HG03342 (cell line): ENCODE results near the gene PDGFA.

Experiments used
- ATAC-seq: cut with Tn5 transposase; IDR thresholded peaks from one replicate; pipeline ENCODE4 v1.9.1; 2021; ENCODE audit warnings: mild to moderate bottlenecking, moderate library complexity; ENCODE audit not compliant: unreplicated experiment

PDGFA gene

DNA sequence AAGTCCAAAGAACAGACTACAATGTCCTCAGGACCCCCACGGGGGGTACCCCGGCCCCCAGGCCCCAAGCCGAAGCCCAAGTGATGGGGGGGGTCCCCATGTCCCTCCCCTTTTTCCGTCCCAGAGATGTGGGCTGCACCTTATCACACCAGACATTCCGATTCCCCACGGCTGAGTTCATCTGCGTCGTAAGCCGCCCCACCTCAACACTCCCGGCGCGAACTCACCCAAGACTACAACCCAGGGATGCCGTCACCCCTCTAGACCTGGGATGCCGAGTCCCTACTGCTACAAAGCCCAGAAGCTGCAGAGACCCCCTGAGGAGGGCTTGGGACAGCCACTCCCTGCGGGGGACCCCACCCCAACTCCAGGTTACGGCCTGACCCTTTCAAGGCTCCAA is 14.5 kb downstream of the PDGFA start:
- no peak for ATAC-seq

DNA sequence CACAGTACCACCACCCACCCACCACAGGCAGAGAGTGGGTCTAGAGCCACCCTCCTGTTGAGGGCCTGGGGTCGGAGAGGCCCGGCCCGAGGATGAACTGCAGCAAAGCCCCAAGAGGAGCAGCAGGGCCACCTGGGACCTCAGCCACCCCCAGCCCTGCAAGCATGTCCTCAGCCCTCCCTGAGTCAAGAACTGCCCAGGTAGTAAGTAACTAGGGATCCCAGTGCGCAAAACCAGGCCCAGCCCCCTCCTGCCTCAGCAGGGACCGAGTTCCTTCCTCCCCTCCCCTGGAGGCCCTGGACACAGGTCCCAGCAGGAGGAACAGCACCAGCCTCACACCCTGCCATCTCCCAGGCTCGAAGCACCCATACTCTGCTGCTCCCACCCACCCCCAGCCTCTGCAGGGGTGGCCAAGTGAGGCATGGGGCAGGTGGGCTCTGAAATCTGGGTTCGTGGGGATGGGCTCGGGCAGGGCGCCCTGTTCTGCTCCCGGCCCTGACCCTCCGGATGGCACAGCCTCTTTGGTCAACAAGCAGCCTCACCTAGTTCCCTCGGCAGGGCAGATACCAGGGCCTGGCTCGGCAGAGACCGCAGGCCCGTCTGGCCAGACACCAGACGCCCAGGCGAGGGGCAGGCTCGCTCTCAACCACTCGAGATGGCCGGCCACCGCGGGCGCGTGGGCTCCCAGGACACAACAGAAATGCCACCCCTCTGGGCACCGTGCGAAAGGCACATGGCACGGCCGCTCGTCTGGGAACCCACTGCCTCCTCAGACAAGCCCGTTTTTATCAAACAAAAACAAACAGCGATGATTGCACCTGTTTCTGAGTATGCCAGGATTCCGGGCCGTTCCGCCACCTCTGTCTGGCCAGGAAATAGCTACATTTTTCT is 15.2 kb downstream of the PDGFA start:
- no peak for ATAC-seq

DNA sequence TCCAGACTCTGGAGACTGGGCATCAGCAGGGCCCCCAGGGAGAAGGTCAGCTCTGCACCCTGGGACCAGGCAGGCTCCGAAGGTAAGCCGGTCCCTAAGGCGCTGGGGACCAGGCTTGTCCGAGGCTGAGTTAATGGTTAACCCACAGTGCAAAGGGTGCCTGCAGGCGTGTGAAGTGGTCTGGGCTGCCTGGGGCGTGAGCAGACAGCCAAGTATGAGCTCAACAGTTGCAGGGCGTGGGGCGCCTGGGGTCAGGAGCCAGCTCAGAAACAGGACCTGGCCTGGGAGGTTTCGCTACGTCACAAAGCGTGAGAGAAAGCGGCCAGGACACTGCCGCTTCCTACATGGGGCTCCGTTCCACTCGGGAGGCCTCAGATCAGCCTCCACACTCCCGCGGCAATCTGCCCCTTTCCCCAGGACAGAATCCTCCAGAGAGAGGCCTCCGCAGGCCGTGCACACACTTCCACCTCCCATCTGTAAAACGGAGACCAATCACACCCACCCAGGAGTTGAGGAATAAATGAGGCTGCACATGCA is 16.0 kb downstream of the PDGFA start:
- no peak for ATAC-seq

DNA sequence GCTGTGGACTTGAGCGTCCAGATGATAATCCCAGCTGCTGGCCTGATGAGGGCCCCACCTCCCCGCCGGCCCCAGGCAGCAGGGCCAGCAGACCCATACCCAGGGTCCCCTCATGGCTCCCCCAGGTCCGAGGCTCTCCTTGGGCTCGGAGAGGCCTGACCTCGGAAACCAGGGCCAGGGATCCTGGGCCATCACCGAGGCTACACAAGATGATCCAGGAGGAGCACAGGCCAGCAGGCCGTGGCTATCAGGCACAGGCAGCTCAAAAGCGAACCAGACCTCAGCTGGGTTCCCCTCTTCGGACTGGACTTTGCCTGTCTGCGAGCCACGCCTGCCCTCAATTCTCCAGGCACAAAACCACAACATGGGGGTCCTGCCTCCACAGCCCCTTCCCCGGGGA is 17.4 kb downstream of the PDGFA start:
- ATAC-seq: no peak

DNA sequence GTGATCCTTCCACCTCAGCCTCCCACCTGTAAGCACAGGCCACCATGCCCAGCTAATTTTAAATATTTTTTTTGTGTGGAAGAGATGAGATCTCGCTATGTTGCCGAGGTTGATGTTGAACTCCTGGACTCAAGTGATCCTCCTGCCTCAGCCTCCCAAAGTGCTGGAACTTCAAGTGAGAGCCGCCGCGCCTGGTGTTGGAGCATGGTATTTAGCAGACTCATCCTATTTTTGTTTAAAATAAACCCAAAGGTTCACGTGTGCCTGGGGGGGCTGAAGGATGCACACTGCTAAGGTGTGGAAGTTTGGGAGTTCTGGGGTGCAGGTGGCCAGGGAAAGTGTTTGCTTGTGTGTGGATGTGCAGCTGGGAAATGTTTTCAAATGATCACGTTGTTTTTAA is 18.1 kb downstream of the PDGFA start:
- no peak for ATAC-seq

DNA sequence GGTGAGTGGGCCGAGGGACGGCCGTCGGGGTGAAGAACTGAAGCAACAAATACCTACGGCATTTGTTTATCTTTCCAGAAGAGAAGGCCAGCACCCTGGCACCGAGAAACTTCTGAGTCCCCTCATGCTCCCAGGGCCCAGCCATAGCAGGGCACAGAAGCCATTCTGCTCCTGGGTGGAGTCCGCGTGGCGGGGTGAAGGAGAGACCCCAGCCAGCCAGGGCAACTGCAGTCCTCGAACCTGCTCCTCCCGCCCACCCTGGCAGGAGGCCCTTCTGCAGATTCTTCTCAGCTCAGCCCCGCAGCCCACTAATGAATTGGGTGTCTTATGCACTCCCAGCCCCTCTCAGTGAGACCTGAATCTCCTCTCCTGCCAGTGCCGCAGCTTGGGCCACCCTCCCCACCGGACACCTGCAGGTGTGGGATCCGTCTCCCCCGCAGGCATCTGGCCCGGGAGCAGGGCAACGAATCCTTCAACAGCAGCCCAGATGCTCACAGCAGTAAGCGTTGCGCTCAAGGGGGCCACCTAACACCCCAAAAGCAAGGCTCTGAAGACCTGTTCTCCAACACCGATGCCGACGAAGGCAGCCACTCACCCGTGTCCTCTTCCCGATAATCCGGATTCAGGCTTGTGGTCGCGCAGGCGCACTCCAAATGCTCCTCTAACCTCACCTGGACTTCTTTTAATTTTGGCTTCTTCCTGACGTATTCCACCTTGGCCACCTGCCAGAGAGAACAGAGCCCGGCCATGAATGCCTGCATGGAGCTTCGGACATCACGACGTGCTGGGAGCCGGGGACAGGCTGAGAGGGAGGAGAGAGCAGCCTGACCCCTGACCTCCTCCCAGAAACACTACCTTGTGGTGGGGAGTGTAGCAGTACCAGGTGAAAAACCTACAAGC is 18.9 kb downstream of the PDGFA start:
- no peak for ATAC-seq

DNA sequence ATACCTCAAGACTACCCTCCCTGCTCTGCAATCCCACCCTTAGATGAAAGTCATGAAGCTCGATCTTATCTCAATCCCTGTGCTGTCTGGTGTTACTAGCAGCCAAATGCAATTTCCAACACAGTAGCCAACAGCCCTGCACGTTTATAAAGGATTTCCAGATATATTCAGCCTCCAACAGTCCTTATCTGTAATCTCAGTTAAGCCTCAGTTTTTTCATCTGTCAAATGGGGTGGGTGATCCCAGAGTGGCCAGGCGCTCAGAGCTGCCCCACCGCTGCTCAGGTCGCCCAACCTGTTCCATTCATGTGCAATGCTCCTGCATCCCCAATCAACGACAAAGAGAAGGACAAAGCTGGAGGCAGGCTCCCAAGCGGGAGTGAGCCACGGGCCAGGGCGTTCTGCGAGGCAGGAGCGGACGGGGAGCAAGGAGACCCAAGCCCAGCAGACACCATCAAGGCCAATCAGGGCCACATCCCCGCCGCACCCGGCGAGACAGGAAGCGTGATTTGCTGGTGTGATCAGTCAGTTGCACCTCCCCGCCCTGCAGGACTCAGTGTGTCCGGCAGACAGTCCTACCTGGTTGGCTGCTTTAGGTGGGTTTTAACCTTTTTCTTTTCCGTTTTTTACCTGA is 19.7 kb downstream of the PDGFA start:
- ATAC-seq: no peak

DNA sequence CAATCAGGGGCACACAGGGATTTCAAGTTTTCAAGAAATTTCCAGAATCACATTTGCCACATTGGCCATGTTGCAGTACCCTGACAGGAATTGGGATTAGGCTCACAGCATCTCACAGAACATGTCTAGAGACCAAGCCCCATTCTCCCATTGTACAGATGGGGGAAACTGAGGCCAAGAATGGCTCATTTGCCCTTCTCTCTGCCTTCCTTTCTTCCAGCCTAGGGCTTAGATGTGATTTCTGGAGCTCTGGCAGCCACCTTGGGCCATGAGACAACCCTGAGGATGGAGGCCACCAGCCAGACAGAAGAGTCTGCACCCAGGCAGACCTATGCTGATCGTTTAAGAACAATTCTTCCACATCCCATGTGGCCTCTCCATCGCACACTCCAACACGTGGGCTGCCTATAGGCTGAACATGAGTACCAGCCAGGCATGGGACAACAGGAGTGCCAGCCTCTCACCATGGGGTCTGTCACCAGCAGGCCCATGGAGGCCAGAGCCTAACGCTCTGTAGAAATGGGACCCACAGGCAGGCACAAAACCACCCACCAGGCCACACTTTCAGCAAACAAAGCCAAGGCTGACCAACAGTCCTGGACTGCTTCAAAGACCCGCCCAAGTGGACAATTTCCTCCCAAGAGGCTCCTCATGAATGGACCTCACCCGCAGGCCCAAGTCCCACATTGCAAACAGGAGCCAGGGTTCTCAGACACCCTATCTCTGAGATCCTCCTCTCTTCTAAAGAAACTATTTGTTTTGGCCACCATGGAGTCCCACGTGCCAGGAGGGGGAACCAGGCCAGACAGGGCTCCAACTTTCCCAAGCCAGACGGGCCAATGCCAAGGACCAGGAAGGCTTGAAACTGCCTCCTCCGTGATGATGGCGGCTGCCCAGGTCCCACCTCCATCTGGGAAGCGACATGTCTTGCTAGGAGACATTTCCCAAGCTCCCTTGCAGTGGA is 20.7 kb downstream of the PDGFA start:
- no peak for ATAC-seq

DNA sequence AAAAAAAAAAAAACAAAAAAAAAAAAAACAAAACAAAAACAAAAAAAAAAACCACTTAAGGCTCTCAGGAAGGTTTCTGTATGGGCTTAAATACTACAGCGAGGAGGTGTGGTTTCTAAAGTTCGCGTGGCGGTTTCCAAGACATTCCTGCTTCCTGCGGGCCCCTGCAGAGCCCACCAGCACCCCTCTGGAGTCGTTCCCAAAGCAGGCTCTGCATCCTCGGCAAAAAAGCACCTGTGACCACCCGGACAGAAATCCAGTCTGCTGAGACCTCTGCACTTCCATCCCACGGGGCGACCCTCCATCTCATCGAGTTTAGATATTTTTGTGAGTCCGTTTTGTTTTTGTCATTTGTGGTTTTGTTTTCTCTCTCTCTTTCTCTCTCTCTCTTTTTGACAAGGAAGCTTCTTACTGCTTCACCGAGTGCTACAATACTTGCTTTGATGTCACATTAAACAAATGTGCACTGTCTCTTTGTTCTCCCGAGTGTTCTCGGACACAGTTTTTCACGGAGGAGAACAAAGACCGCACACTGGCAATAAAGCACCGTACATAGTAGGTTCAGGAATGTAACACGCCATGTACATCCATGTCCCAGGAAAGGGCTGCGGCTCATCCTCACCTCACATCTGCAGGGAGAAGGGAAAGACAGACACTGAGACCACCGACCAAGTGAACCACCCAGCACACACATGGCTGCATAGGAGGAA is 21.5 kb downstream of the PDGFA start:
- ATAC-seq: no peak

DNA sequence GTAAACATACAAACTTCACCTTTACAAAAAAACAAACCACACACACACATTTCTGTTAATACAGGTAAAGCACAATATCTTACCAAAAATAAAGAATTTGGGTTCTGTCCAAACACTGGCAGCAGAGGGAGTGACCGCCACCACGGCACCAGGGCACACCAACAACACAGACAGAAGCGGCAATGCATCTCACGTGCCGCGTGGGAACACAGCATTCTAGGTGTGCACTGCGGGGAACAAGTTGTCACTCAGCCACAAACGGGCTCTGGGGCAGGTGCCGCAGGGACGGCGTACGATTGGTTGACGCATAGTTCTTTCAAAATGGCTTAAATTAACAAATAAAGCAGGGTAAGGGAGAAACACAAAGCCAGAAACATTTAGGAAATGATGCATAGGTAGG is 22.3 kb downstream of the PDGFA start:
- ATAC-seq: no peak

DNA sequence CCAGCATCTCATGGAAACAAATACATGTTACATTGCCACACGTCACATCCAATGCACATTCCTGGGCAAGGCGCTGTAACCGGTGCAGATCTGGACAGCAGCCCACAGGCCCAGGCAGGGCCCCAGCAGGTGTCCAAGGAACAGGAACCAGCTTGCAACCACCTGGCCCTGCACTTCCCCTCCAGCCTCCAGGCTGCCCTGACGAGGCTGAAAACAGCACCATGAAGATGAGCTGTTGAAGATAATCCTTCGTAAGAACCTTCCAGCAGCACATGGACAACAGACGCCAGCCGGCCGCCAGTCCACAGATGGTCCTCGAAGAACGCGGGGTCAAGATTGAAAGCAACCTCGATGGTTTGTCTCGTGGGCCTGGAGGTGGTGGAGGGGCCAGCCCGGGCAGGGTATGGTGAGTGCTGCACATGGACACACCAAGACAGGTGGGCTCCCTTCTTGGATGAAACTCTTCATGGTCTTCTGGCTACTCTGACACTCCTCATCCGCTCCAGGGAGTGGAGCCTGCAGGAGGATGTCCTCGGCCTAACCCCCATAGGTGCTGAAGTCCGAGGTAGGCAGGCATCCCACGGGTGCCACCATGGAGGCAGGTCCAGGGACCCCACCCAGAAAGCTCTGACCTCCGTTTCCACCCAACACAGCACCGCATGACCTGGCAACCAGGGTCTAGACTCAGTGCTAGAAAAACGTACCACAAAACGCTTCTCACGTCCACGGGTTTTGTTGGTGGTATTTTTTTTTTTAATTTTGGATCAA is 22.9 kb downstream of the PDGFA start:
- ATAC-seq: no peak

DNA sequence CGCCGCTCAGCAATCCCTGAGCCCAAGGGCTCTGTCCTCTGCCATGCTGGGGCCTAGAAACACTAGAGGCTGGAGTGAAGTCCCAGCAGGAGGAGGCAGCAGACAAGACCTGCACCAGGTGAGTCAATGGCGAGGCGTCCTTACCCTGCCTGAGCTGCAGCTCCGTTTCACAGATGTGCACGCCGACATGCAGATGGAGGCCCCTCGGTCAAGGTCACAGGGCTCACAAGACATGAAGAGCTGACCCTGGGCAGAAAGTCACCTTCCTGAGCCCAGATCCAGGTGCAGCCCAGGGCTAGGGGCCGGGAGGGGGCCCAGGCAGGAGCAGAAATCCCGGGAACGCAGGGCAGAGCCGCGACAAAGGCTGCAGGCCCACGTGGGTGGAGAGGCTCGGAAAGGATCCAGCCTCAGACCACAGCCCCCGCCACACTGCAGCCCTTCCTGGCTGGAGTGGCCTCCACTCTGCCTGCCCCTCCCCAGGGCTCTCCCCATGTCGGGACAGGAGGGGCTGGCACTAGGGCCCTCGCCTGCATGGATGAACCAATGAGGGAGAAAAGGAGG is 23.8 kb downstream of the PDGFA start:
- ATAC-seq: no peak

DNA sequence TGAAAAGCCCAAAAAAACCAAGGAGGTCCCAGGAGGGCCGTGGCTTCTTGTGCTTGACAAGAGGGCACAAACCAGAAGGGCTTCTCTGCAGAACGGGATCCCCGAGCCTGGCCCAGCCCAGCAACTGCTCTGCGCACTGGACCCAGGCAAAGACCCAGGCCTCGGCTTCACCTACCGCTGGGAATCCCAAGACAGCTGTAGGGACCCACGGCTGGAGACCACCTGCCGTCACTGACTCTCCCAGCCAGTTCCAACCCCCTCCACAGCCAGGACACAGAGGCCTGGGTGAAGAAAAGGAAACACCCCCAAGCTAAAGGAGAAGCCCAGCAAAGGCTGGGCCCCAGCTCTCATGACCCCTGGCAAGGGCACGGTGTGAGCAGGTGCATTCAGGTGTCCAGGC is 24.3 kb downstream of the PDGFA start:
- no peak for ATAC-seq

DNA sequence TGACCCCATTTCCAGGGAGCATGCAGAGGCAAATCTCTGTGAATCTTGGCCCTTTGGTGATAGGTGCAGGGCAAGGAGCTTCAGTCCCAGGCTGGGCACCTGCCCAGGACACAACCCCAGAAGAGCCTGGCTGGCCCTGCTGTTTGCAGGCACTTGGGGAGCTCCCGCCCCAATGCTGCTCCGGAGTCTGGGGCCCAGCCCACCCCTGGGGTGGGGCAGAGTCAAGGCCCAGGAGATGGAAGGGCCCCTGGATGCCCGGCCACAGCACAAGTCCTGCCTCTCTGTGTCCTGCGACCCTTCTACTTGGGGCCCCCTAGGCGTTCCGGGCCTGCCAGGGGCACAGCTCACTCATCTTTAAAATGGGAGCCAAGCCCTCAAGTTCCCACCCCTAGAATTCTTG is 24.7 kb downstream of the PDGFA start:
- ATAC-seq: no peak

DNA sequence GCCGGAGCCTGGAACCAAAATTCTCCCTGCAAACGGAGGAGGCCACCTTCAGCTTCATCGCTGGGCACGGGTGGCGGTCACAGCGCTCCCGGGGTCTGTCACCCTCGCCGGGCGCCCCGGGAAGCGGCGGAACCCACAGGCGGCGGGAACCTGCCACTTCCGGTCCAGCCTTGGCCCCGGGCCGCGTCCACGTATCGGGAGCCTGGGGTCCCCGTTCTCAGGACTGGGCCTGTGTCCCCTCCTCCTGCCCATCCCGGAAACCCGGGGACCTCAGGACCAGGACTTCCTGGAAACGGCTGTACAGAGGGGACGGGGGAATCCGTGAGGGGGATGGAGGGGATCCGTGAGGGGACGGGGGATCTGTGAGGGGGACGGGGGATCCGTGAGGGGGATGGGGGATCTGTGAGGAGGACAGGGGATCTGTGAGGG is 25.4 kb downstream of the PDGFA start:
- no peak for ATAC-seq

DNA sequence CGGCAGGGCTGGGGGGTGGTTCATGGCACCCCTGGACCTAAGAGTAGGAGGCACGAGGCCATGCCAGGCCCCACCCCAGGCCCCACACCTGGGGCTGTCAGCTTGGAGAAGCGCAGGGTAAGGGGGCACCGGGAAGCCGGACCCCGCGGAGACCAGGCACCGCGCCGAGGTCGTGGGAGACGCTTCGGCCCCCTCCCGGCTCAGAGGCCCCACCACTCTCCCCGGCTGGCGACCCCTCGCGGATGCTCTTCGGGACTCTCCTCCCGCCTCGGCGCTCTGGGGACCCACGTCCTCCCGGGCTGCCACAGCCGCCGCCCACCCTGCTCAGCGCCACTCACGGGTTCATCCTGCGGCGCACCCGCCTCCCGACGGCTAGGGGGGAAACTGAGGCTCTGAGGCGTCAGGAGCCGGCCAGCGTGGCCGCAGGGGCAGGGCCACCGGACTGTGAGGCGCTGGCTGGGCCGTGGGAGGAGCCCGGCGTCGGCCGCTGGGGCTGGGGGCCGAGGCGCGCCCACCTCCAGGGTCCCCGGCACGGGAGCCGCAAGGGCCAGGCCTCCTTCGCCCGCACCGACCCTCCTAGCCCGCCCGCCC is 25.9 kb downstream of the PDGFA start:
- ATAC-seq: no peak

DNA sequence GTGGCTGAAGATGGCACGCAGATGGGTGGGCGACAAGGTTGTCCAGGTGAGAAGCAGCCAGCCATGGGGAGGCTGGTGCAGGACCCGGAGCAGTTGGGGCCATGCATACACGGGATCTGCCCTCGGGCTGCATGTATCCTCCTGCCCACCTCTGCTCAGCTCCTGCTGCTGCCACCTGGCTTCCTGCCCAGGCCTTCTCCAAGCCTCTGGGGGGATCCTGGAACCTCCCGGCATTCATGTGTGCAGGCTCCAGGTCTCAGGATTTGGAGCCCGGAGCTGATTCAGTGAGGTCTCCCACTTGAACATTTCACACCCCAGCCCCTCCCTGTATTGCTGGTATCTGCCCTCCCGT is 27.0 kb downstream of the PDGFA start:
- no peak for ATAC-seq
